HL-60 (cell line): ENCODE measurements around the gene HCFC1R1.

Experiments
- GABPA ChIP-seq: IDR thresholded peaks from 2 replicates; pipeline ENCODE4 v1.6.1; 2012; ENCODE audit warnings: low read depth
- POLR2AphosphoS5 ChIP-seq: IDR thresholded peaks from 2 replicates; pipeline ENCODE4 v1.6.1; 2012; ENCODE audit warnings: low read depth
- REST ChIP-seq: IDR thresholded peaks from 2 replicates; pipeline ENCODE4 v1.6.1; 2012; ENCODE audit warnings: low read depth; ENCODE audit not compliant: insufficient replicate concordance
- TF ChIP-seq, protein P1 (sequence below): IDR thresholded peaks from one replicate; pipeline ENCODE4 v1.5.1; 2011; ENCODE audit warnings: low read length, control low read depth, inconsistent platforms; ENCODE audit not compliant: insufficient read depth

- TF ChIP-seq, protein P1, sequence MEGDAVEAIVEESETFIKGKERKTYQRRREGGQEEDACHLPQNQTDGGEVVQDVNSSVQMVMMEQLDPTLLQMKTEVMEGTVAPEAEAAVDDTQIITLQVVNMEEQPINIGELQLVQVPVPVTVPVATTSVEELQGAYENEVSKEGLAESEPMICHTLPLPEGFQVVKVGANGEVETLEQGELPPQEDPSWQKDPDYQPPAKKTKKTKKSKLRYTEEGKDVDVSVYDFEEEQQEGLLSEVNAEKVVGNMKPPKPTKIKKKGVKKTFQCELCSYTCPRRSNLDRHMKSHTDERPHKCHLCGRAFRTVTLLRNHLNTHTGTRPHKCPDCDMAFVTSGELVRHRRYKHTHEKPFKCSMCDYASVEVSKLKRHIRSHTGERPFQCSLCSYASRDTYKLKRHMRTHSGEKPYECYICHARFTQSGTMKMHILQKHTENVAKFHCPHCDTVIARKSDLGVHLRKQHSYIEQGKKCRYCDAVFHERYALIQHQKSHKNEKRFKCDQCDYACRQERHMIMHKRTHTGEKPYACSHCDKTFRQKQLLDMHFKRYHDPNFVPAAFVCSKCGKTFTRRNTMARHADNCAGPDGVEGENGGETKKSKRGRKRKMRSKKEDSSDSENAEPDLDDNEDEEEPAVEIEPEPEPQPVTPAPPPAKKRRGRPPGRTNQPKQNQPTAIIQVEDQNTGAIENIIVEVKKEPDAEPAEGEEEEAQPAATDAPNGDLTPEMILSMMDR = no peak
- no peak for TF ChIP-seq POLR2AphosphoS5
- TF ChIP-seq GABPA = no peak
- no peak for TF ChIP-seq REST
Measured at GRCh38 chr16:2992383-2993081, 31.2 kb downstream of the HCFC1R1 start.
